HL-60/S4 treated with phorbol 12-myristate 13-acetate at 8.2 ng/mL for 4 days and 3 days (cell line): ENCODE data around the gene LRRC9.
"Not testable (repeated sequence)": the region's sequence is repeated elsewhere in the genome, so short reads cannot be mapped to it uniquely, and the experiment has no call there.

Source experiments
- in situ Hi-C: fragments of 300-500 bp; cut with MboI; formaldehyde crosslinking; loops from 2 replicates; pipeline ENCODE4 v1.15.0; 2022; ENCODE audit warnings: low sequenced_read_pairs

Gene LRRC9

DNA sequence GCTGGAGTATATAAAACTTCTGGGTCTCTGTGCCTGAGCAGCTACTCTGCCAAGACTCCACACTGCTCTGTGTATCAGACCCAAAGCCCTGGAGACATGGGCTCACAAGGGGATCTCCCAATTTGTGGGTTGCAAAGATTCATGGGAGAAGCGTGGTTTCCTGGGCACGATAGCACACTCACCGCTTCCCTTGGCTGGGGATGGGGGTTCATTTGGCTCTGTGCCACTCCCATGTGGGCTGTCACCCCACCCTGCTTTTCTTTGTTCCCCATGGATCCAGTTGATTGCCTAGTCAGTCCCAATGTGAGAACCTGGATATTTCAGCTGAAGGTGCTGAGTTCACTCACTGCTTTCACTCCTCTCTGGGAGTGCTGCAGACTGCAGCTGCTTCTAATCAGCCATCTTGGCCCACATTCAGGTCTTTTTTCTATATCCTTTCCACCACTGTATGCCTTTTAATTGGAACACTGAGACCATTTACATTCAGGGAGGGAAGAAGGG is 131.8 kb downstream of the LRRC9 start:
- in situ Hi-C loops = loop anchor here (25.0 kb wide), 1 partner anchor 136 kb away; no protein-coding TSS in a partner anchor

GRCh38 chr14:60058087-60058486 is 138.1 kb downstream of the LRRC9 start:
- in situ Hi-C loops = loop anchor here (25.0 kb wide), 1 partner anchor 129 kb away; no protein-coding TSS in a partner anchor

DNA sequence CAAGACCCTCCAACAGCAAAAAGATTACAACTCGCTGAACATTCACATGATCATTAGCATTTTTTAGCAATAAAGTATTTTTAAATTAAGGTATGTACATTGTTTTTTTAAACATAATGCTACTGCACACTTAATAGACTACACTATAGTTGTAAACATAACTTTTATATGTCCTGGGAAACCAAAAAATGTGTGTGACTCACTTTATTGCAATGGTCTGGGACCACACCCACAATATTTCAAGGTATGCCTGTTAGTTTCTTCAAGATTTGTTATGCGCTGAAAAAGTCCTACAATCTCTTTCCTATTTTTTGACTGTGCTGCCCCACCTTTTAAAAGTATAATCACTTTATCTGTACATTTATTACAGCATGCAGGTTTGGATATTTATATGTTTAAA is 141.4 kb downstream of the LRRC9 start:
- in situ Hi-C loops = loop anchor here (25.0 kb wide), 1 partner anchor 126 kb away; no protein-coding TSS in a partner anchor

GRCh38 chr14:60064491-60065072 is 144.6 kb downstream of the LRRC9 start:
- in situ Hi-C loops = loop anchor here (25.0 kb wide), 1 partner anchor 123 kb away; no protein-coding TSS in a partner anchor

GRCh38 chr14:60067882-60068281 is 147.9 kb downstream of the LRRC9 start:
- in situ Hi-C loops = loop anchor here (25.0 kb wide), 1 partner anchor 119 kb away; no protein-coding TSS in a partner anchor

DNA sequence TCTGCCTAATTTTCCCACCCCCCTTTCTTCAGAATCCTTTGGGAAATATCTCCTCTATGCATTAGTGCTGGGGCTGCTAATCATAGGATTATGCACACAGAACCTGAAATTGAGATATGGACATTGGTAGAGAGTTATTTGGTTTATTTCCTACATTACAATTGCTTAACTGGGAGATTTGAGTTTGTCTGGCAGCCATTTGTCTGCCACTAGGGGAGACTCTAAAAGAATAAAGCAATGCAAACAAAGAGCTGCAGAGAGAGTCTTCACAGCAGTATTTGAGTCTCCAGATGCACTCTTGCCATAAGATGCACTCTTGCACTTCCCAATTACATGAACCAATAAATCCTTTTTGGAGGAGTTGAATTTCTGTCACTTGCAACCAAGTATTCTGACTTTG is 159.8 kb downstream of the LRRC9 start:
- in situ Hi-C loops = no loop called here

- in situ Hi-C loops = no loop called here
Observed at GRCh38 chr14:60085085-60085484, 165.1 kb downstream of the LRRC9 start.

- in situ Hi-C loops = no loop called here
Observed at GRCh38 chr14:60085693-60086092, 165.7 kb downstream of the LRRC9 start.

DNA sequence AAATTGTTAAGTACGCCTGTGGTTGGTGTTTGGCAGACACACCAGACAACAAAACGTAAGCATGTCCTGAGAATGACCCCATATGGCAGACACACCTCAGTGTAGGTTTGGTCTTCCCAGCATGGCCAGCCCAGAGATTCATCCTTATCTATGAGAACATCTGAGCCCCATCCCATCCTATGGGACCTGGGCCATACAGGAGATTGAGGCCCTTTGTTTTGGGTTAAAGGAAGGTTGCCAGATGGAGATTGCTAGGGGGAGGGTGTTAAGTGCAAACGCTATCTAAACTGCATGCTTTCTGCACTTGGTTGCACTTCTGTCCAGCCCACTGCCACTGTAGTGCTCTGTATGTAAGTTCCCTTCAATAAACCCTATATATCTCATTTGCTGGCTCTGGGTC is 167.7 kb downstream of the LRRC9 start:
- in situ Hi-C loops = no loop called here

DNA sequence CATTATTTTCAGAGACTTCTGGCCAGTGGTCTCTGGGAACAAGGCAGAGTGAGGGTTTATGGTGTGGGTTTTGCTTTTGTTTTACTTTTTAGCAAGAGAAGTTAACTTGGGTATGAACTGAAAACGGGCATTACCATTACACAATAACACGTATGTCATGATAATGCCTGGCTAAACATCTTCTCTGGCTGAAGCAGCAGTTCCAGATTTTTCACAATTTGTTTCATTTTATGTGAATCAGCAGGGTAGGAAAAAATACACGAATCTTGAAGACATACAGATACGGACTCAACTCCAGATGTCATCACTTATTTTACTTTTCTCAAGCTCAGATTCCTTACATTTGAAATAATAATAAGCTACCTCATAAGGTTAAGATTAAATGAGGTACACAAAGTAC is 169.3 kb downstream of the LRRC9 start:
- in situ Hi-C loops = no loop called here

- in situ Hi-C loops = no loop called here
Observed at GRCh38 chr14:60090864-60091519, 171.0 kb downstream of the LRRC9 start.

DNA sequence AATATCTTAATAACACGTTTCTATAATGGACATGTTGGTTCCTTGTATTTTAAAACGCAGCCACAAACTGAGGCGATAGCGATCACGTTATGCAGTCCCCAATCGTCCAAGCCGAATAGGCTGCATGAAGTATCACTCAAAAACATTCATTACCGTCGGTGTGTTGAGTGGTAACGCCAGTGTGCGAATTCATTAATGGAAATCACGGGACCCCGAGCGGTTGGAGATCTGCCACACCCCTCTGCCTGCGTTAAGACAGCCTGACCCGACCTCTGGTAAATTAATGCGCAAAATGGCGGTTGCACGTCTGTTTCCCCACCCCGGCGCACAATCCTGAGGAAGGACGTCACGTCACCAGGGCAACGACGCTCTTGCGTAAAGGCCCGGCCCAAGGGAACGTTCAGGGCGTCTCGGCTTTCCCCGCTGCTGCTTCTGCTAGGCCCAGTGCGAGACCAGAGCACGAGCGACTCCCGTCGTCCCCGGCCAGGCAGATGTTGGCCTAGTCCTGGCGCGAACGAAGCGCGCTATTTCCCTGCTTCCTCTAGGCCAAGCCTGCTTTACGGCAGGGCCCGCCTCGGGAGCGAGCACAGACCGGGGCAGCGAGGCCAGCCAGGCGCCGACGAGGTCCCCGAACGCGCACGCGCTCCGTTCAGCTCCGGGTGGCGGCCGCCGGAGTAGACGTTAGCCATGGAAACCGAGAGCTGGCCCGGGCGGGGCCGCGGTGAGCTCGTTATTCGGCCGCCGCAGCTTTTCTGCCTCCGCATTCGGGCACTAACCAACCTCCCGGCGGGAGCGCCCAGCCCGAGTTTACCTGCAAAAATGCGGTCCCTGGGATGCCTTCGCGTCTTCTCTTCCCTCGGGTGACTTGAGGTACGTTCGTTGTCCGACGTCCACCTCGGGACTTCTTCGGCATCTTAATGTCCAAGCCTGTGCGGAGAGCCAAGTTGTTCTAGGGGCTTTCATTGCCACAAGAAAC is 171.9 kb downstream of the LRRC9 start, which contains the start of gene PCNX4:
TSS of gene PCNX4 (plus strand) at position 374 of the 976 bp plus-strand sequence. CDS start 15,716 bp downstream, outside the sequence.
- in situ Hi-C loops = no loop called here

DNA sequence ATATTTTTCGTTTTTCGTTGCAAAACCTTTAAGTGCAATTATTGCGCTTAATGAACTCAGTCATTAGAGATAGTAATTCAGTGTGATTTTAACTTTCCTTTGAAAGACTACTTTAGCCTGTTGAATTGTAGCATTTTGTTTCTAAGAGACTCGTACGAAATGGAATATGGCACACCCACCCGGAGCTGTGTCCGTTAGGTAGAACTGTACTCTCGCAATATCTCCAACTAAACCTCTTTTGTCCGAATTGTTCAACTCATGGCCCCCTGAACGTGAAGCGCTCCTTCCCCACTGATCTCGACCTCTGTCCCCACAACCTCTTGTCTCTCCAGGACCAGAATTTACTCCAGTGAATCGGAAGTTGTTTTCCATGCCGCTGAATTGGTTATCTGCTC is 172.6 kb downstream of the LRRC9 start:
- in situ Hi-C loops = no loop called here

- in situ Hi-C loops = no loop called here
Observed at GRCh38 chr14:60093080-60093479, 173.1 kb downstream of the LRRC9 start.

- in situ Hi-C loops = no loop called here
Observed at GRCh38 chr14:60093606-60094005, 173.7 kb downstream of the LRRC9 start.

GRCh38 chr14:60094306-60094897 is 174.5 kb downstream of the LRRC9 start:
- in situ Hi-C loops = no loop called here

DNA sequence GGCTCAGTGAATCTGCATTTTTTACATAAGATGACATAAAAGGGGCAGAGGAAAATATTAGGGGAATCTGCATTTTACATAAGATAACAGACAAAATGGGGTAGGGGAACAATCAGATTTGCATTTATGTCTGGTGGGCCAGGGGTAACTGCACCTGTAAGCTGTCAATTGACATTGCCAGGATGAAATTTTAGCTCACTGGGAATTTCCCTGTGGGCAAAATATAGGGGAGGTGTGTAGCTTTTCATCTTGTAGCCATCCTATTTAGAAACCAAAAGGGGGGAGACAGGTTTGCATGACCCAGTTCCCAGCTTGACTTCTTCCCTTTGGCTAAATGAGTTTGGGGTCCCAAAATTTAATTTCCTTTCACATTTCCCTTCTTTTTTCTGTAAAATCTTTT is 175.3 kb downstream of the LRRC9 start:
- in situ Hi-C loops = no loop called here

GRCh38 chr14:60095781-60096450 is 176.0 kb downstream of the LRRC9 start:
- in situ Hi-C loops = no loop called here

DNA sequence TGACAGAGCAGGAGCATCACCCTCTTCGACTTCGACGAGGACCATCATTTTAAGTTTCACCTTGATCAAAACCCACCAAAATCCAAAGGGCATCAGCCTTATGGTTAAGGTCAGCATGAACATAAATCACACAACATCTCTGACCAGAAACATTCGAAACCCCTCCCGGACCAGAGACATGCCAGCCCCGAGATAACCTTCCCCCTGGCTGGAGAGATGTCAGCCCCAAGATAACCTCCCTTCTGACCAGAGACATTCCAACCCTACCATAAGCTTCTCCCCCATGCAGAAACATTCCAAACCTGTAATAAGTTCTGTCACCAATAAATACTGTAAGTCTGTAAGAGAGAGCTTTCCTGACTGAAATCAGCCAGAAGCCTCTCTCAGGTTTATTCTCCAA is 178.0 kb downstream of the LRRC9 start:
- in situ Hi-C loops = no loop called here

DNA sequence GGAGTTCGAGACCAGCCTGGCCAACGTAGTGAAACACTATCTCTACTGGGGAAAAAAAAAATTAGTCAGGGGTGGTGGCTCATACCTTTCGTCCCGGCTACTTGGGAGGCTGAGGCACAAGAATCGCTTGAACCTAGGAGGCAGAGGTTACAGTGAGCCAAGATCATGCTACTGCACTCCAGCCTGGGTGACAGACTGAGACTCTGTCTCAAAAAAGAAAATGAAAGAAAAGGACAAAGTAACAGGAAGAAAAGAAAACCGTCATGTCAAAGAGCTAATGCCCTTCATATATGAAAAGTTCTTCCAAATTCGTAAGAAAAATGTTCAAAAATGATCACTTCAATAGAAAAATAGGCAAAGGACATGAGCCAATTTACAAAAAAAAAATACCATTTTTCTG is 179.9 kb downstream of the LRRC9 start:
- in situ Hi-C loops = not testable (repeated sequence)
